Ovary (tissue), 9 donors: ENCODE data around the gene TTC28. TPM values are rescaled to one million over a fixed set of nuclear protein-coding genes. Genes with fewer than 3 reads are reported as not detected.

Experiments
- DNase-seq, 5 donors: peaks; one replicate each; pipeline ENCODE4 v3.0.0-alpha.2; 2019 to 2020
- H3K27ac ChIP-seq, 2 donors: fragments of 200-600 bp; one replicate each; pipeline versions ENCODE4 v1.5.1 to v1.8.0; 2019 to 2022
- H3K27me3 ChIP-seq: fragments of 200-600 bp; one replicate; pipeline ENCODE4 v1.8.0; 2022
- H3K36me3 ChIP-seq: fragments of 200-600 bp; sonication (generic); one replicate; pipeline ENCODE4 v1.5.1; 2019
- H3K4me1 ChIP-seq: one replicate; pipeline ENCODE4 v1.8.1; 2013; ENCODE audit warnings: mild to moderate bottlenecking, moderate library complexity; ENCODE audit not compliant: insufficient read depth
- H3K4me3 ChIP-seq: fragments of 200-600 bp; sonication (generic); one replicate; pipeline ENCODE4 v1.5.1; 2017
- H3K9me3 ChIP-seq, 2 donors: fragments of 200-600 bp in 1 of 2; sonication (generic) in 1 of 2; one replicate each; pipeline versions ENCODE4 v1.5.1 to v1.8.1; 2013 to 2019; ENCODE audit warnings: mild to moderate bottlenecking in 1 of 2, moderate library complexity in 1 of 2
- EP300 ChIP-seq: sonication (generic); formaldehyde crosslinking; IDR thresholded peaks from one replicate; pipeline ENCODE4 v1.6.1; 2017; ENCODE audit warnings: antibody characterized with exemption
- POLR2A ChIP-seq: fragments of 450-650 bp; IDR thresholded peaks from one replicate; pipeline ENCODE4 v1.6.1; 2017; ENCODE audit warnings: antibody characterized with exemption, mild to moderate bottlenecking, moderate library complexity
- WGBS, 3 donors: extraction: QIAGEN DNeasy Blood & Tissue Kit in 1 of 3; methylation state at CpG; one replicate each; pipeline versions ENCODE4 v1.1.5 to v1.1.7; 2013 to 2017; 5-methylcytosine and 5-hydroxymethylcytosine counted together
- intact Hi-C, 4 donors: fragments of 100-400 bp; cut with DNase I; formaldehyde crosslinking; loops; one replicate each; pipeline versions ENCODE4 v1.11.0 to v1.15.1; 2022 to 2023
- polyA plus RNA-seq, 2 donors: library from polyadenylated mRNA; stranded (reverse); fragments of 200-250 nt in 1 of 2; fragments of 350-450 nt in 1 of 2; fragmentation: Illumina TruSeq in 1 of 2; extraction: RNeasy Lipid Tissue Mini Kit (QIAGEN cat#74804) in 1 of 2; gene quantifications; one replicate each; pipeline ENCODE4 v1.2.3, GENCODE V29; 2013 to 2014
- total RNA-seq, 7 donors: library from RNA; depleted of rRNA in 2 of 7; stranded (reverse); fragments of >200 nt in 2 of 7; fragmentation: NEBNext Ultra II Directional in 3 of 7; extraction: Animal tissue kit (Norgen Biotek cat#: 25700) in 3 of 7; gene quantifications; one replicate each; pipeline versions ENCODE4 v1.1.0 to v1.2.4, GENCODE V29; 2016 to 2023
- TF ChIP-seq, protein P1 (sequence below), 3 donors: fragments of 450-650 bp in 2 of 3; fragments of 200-600 bp in 1 of 3; IDR thresholded peaks; one replicate each; pipeline versions ENCODE4 v1.5.1 to v1.8.0; 2016 to 2022; ENCODE audit warnings: antibody characterized with exemption in 3 of 3, mild to moderate bottlenecking in 1 of 3
- donor health status: DM: no; HTN: no; CAD: no; lungs with moderate emphysema.
- donor health status: DM: no; HTN: no; CAD: no.
- donor health status: Bipolar disorder and iron deficiency.
- donor health status: DM: yes; HTN: yes; CAD: no.
- donor health status: DM: no; HTN: no; CAD: no.
- donor health status: DM: yes; HTN: yes; CAD: no.

TTC28 gene
- total and polyA plus RNA-seq, 9 donors: 16.7 to 127 (median 72.9) TPM

- DNase-seq: peak in 1 of 5 donors; percentile 15
- intact Hi-C loops: loop anchor here in 1 of 4 donors (5.0 kb wide), 1 partner anchor 77 kb away; no protein-coding TSS in a partner anchor
- Histone ChIP-seq H3K4me1 (no peaks in the 10 kb centered on the region), H3K36me3 (no peaks in the 10 kb centered on the region), H3K4me3 (no peak overlapping the region), H3K27me3 (no peaks in the 10 kb centered on the region), H3K27ac (no peak overlapping the region), H3K9me3 (no peaks in the 10 kb centered on the region)
- TF ChIP-seq POLR2A (no peak), EP300 (no peak)
- TF ChIP-seq, protein P1, sequence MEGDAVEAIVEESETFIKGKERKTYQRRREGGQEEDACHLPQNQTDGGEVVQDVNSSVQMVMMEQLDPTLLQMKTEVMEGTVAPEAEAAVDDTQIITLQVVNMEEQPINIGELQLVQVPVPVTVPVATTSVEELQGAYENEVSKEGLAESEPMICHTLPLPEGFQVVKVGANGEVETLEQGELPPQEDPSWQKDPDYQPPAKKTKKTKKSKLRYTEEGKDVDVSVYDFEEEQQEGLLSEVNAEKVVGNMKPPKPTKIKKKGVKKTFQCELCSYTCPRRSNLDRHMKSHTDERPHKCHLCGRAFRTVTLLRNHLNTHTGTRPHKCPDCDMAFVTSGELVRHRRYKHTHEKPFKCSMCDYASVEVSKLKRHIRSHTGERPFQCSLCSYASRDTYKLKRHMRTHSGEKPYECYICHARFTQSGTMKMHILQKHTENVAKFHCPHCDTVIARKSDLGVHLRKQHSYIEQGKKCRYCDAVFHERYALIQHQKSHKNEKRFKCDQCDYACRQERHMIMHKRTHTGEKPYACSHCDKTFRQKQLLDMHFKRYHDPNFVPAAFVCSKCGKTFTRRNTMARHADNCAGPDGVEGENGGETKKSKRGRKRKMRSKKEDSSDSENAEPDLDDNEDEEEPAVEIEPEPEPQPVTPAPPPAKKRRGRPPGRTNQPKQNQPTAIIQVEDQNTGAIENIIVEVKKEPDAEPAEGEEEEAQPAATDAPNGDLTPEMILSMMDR (IDR thresholded peaks at IDR 0.05): no peak
- WGBS, 3 donors: 87 to 88% (median 87%) methylated on average over 9 of the region's 9 CpGs
These were observed 694.9 kb downstream of the TTC28 start for GRCh38 chr22:27984723-27985122.

DNA sequence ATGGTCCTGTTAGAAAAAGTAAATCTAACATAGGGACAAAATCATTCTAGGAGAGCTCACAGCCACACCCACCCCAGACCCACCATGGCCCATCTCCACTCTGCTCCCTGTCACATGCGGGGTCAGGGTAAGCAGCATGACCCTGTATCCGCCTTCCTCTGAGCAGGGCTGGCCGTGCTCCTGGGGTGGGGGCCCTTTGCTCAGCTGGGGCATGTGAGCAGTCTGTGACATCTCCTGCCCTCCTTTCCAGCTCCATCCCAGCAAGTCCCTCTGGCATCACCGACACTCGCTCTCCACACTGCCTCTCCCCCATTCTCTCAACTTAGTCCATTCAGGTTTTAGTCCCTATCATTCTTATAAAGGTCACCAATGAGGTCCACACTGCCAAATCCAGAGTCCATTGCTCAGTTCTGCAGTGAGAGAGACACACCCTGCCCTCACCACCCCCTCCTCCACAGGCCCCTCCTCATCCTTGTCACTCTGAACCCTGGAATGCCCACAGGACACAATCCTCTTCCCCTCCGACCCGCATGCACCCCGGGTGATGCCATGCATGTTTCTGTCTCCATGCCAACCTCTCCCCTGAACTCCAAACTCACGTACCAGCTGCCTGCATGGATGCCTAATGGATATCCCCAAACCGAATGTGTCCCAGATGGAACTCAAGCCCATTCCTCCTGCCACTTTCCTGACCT is 695.5 kb downstream of the TTC28 start:
- no peak for DNase-seq
- intact Hi-C loops: loop anchor here in 1 of 4 donors (5.0 kb wide), 1 partner anchor 77 kb away; no protein-coding TSS in a partner anchor
- Histone ChIP-seq H3K36me3 (no peaks in the 10 kb centered on the region), H3K4me1 (no peaks in the 10 kb centered on the region), H3K9me3 (no peaks in the 10 kb centered on the region), H3K27ac (no peak overlapping the region), H3K4me3 (no peak overlapping the region), H3K27me3 (no peaks in the 10 kb centered on the region)
- TF ChIP-seq POLR2A: no peak
- TF ChIP-seq, protein P1 (IDR thresholded peaks at IDR 0.05): no peak
- TF ChIP-seq EP300: no peak
- 76 to 82% (median 80%) methylated on average over 10 of the region's 10 CpGs for WGBS, 3 donors

DNA sequence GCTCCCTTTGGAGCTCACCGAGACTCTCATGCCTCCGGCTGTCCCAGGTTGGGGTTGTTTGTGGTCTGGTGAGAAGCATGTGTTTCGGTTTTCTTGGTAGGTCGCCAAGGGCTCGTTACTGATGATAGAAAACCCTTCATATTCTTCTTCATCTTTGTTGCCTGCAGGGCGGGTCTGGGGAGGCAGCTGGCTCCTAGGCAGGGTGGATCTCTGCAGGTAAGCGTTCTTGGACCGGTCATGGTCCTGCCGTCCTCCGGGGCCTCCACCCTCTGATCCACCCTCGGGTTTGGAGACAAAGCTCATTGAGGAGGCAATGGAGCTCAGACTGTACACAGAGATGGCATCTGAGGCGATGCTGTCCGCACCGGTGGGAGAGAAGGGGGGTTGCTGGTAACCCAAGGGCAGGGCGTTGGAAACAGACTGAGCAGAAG is 696.3 kb downstream of the TTC28 start:
- intact Hi-C loops: loop anchor here in 1 of 4 donors (5.0 kb wide), 1 partner anchor 76 kb away; no protein-coding TSS in a partner anchor
- peak in 1 of 5 donors; percentile 16 for DNase-seq
- no peaks in the 10 kb centered on the region for H3K36me3 ChIP-seq
- 73 to 80% (median 76%) methylated on average over 15 of the region's 15 CpGs for WGBS, 3 donors
- no peaks in the 10 kb centered on the region for H3K27me3 ChIP-seq
- H3K27ac ChIP-seq: no peak overlapping the region
- H3K4me1 ChIP-seq: peaks cover 5% of the 10 kb centered on the region
- no peak overlapping the region for H3K4me3 ChIP-seq
- TF ChIP-seq, protein P1 (IDR thresholded peaks at IDR 0.05): no peak
- TF ChIP-seq EP300 (no peak), POLR2A (no peak)
- H3K9me3 ChIP-seq: no peaks in the 10 kb centered on the region

DNA sequence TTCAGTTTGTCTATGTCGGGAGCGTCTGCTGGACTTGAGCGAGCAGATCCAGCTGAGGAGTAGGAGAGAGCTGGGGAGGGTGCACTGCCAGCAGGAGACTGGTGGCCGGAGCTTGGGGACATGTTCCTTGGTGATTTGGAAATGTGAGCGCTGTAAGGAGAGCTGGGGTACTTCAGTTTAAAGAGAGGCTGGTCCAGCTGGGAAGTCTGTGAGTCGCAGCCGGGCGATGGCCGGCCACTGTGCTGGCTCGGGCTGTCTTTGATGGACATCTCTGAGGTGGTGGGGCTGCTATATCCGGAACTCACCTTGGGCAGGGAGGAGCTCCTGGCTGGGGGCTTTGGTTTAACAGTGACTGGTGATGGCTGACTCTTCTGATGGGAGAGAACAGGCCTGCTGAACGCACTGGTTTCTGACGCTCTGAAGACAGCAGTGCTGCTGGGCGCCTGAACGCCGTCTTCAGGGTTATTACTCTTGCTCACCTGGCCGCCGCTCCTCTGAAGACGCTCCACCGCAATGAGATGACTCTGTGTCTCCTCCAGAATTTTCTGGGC is 696.9 kb downstream of the TTC28 start:
- Histone ChIP-seq H3K27me3 (no peaks in the 10 kb centered on the region), H3K4me3 (no peak overlapping the region)

More for the DNA sequence above, 696.9 kb downstream of the TTC28 start:
- H3K4me1 ChIP-seq: peaks cover 6% of the 10 kb centered on the region
- no peak for TF ChIP-seq POLR2A
- no peak for TF ChIP-seq EP300
- TF ChIP-seq, protein P1 (IDR thresholded peaks at IDR 0.05): no peak
- H3K9me3 ChIP-seq: no peaks in the 10 kb centered on the region
- intact Hi-C loops: loop anchor here in 1 of 4 donors (5.0 kb wide), 1 partner anchor 75 kb away; no protein-coding TSS in a partner anchor
- H3K36me3 ChIP-seq: no peaks in the 10 kb centered on the region
- H3K27ac ChIP-seq: no peak overlapping the region
- no peak for DNase-seq
- WGBS, 3 donors: 95 to 96% (median 95%) methylated on average over 20 of the region's 20 CpGs
